Spleen (tissue), 11 donors: ENCODE measurements around the gene STEAP2. TPM values are rescaled to one million over a fixed set of nuclear protein-coding genes. Genes with fewer than 3 reads are reported as not detected.

ENCODE experiments used
- DNase-seq: peaks from one replicate; pipeline ENCODE4 v3.0.0-alpha.2; 2020
- H3K27ac ChIP-seq, 8 donors: fragments of 200-600 bp; sonication (generic) in 7 of 8; 1 replicate in 4 of 8; 2 replicates in 4 of 8; pipeline versions ENCODE4 v1.5.0 to v1.8.0; 2016 to 2021; ENCODE audit warnings: inconsistent platforms in 4 of 8, mild to moderate bottlenecking in 4 of 8, moderate library complexity in 1 of 8
- H3K27me3 ChIP-seq, 7 donors: fragments of 200-600 bp; sonication (generic) in 6 of 7; replicated peaks in 1 of 7; 1 replicate in 4 of 7; 2 replicates in 3 of 7; pipeline versions ENCODE4 v1.5.0 to v1.8.0; 2016 to 2021; ENCODE audit warnings: inconsistent platforms in 3 of 7, mild to moderate bottlenecking in 1 of 7
- H3K36me3 ChIP-seq, 6 donors: fragments of 200-600 bp; sonication (generic) in 5 of 6; 1 replicate in 4 of 6; 2 replicates in 2 of 6; pipeline versions ENCODE4 v1.5.0 to v1.8.0; 2016 to 2021; ENCODE audit warnings: inconsistent platforms in 2 of 6
- H3K4me1 ChIP-seq, 6 donors: fragments of 200-600 bp; sonication (generic) in 5 of 6; 1 replicate in 3 of 6; 2 replicates in 3 of 6; pipeline versions ENCODE4 v1.5.0 to v1.8.0; 2016 to 2021; ENCODE audit warnings: inconsistent platforms in 3 of 6
- H3K4me3 ChIP-seq, 8 donors: fragments of 200-600 bp; sonication (generic) in 7 of 8; 1 replicate in 4 of 8; 2 replicates in 4 of 8; pipeline versions ENCODE4 v1.5.0 to v1.8.0; 2016 to 2021; ENCODE audit warnings: inconsistent platforms in 4 of 8, mild to moderate bottlenecking in 4 of 8, moderate library complexity in 2 of 8
- H3K9me3 ChIP-seq, 8 donors: fragments of 200-600 bp; sonication (generic) in 7 of 8; 1 replicate in 4 of 8; 2 replicates in 4 of 8; pipeline versions ENCODE4 v1.5.0 to v1.8.0; 2016 to 2021; ENCODE audit warnings: inconsistent platforms in 4 of 8
- POLR2A ChIP-seq, 3 donors: fragments of 450-650 bp; IDR thresholded peaks; one replicate each; pipeline ENCODE4 v1.5.1; 2017; ENCODE audit warnings: antibody characterized with exemption in 3 of 3, mild to moderate bottlenecking in 1 of 3
- POLR2AphosphoS5 ChIP-seq, 3 donors: sonication (generic); formaldehyde crosslinking; IDR thresholded peaks; one replicate each; pipeline ENCODE4 v1.5.1; 2017; ENCODE audit warnings: antibody characterized with exemption in 3 of 3
- WGBS, 5 donors: extraction: QIAGEN DNeasy Blood & Tissue Kit in 3 of 5; methylation state at CpG; one replicate each; pipeline versions ENCODE4 v1.1.5 to v1.1.7; 2013 to 2018; 5-methylcytosine and 5-hydroxymethylcytosine counted together
- intact Hi-C: fragments of 100-400 bp; cut with DNase I; formaldehyde crosslinking; loops from one replicate; pipeline ENCODE4 v1.15.0; 2023; ENCODE audit warnings: low total_unique reads
- polyA plus RNA-seq, 3 donors: library from polyadenylated mRNA; stranded (reverse); fragments of 200-250 nt; gene quantifications; one replicate each; pipeline ENCODE4 v1.2.1, GENCODE V29; 2013
- total RNA-seq, 7 donors: library from RNA; depleted of rRNA in 3 of 7; stranded (reverse); fragments of >200 nt in 3 of 7; fragmentation: NEBNext Ultra II Directional in 4 of 7; extraction: Animal tissue kit (Norgen Biotek cat#: 25700) in 4 of 7; gene quantifications; one replicate each; pipeline versions ENCODE4 v1.1.0 to v1.2.1, GENCODE V29; 2016 to 2021
- TF ChIP-seq, protein P1 (sequence below), 11 experiments: fragments of 200-600 bp in 7 of 11; fragments of 450-650 bp in 4 of 11; sonication (generic) in 4 of 11; IDR thresholded peaks in 8 of 11; conservative IDR thresholded peaks in 3 of 11; 1 replicate in 7 of 11; 2 replicates in 4 of 11; pipeline versions ENCODE4 v1.4.0 to v1.8.0; 2016 to 2021; ENCODE audit warnings: antibody characterized with exemption in 11 of 11, inconsistent platforms in 4 of 11, mild to moderate bottlenecking in 1 of 11
- donor health status: healthy with polysubstance abuse.
- donor health status: DM: no; HTN: no; CAD: no; lungs with moderate emphysema.
- donor health status: DM: no; HTN: no; CAD: no.
- donor health status: Bipolar disorder and iron deficiency.
- donor health status: healthy.
- donor health status: DM: no; HTN: no; CAD: no.
- donor health status: DM: yes; HTN: yes; CAD: no.

STEAP2 gene
- total and polyA plus RNA-seq, 10 donors: 0.65 to 15.8 (median 5.5) TPM

GRCh38 chr7:90238022-90238421 lies 26.5 kb downstream of the STEAP2 start:
- WGBS, 5 donors: 93 to 98% (median 97%) methylated on average over 2 of the region's 2 CpGs
- Histone ChIP-seq H3K27me3 (no peaks in the 10 kb centered on the region), H3K4me1 (peaks cover 0 to 23% (median 3%) of the 10 kb centered on the region in 6 donors), H3K9me3 (no peaks in the 10 kb centered on the region), H3K27ac (no peak overlapping the region), H3K4me3 (no peak overlapping the region), H3K36me3 (no peaks in the 10 kb centered on the region)
- intact Hi-C loops: no loop called here
- TF ChIP-seq POLR2A (IDR thresholded peaks at IDR 0.05) (no peak), POLR2AphosphoS5 (IDR thresholded peaks at IDR 0.05) (no peak)
- TF ChIP-seq, protein P1, sequence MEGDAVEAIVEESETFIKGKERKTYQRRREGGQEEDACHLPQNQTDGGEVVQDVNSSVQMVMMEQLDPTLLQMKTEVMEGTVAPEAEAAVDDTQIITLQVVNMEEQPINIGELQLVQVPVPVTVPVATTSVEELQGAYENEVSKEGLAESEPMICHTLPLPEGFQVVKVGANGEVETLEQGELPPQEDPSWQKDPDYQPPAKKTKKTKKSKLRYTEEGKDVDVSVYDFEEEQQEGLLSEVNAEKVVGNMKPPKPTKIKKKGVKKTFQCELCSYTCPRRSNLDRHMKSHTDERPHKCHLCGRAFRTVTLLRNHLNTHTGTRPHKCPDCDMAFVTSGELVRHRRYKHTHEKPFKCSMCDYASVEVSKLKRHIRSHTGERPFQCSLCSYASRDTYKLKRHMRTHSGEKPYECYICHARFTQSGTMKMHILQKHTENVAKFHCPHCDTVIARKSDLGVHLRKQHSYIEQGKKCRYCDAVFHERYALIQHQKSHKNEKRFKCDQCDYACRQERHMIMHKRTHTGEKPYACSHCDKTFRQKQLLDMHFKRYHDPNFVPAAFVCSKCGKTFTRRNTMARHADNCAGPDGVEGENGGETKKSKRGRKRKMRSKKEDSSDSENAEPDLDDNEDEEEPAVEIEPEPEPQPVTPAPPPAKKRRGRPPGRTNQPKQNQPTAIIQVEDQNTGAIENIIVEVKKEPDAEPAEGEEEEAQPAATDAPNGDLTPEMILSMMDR (IDR thresholded peaks at IDR 0.05 in 8 of 11, conservative IDR thresholded peaks at IDR 0.05 in 3 of 11): no peak
- DNase-seq: no peak

GRCh38 chr7:90238583-90238982 lies 27.0 kb downstream of the STEAP2 start:
- Histone ChIP-seq H3K27me3 (no peaks in the 10 kb centered on the region), H3K36me3 (no peaks in the 10 kb centered on the region), H3K4me3 (no peak overlapping the region), H3K9me3 (no peaks in the 10 kb centered on the region), H3K4me1 (peaks cover 0 to 23% (median 3%) of the 10 kb centered on the region in 6 donors), H3K27ac (no peak overlapping the region)
- intact Hi-C loops: no loop called here
- 64 to 90% (median 83%) methylated on average over 1 of the region's 1 CpG for WGBS, 5 donors
- no peak for DNase-seq
- TF ChIP-seq, protein P1 (IDR thresholded peaks at IDR 0.05 in 8 of 11, conservative IDR thresholded peaks at IDR 0.05 in 3 of 11): no peak
- no peak for TF ChIP-seq POLR2AphosphoS5 (IDR thresholded peaks at IDR 0.05)
- TF ChIP-seq POLR2A (IDR thresholded peaks at IDR 0.05): no peak

- no peak for DNase-seq
- WGBS, 5 donors: 84 to 98% (median 92%) methylated on average over 3 of the region's 3 CpGs
- H3K4me1 ChIP-seq: peaks cover 0 to 23% (median 4%) of the 10 kb centered on the region in 6 donors
- no peaks in the 10 kb centered on the region for H3K36me3 ChIP-seq
- TF ChIP-seq POLR2AphosphoS5 (IDR thresholded peaks at IDR 0.05): no peak
- TF ChIP-seq, protein P1 (IDR thresholded peaks at IDR 0.05 in 8 of 11, conservative IDR thresholded peaks at IDR 0.05 in 3 of 11): no peak
- TF ChIP-seq POLR2A (IDR thresholded peaks at IDR 0.05): no peak
- no peaks in the 10 kb centered on the region for H3K9me3 ChIP-seq
- peak overlapping the region in 2 of 8 donors; percentile 27 to 36 for H3K27ac ChIP-seq
- no peak overlapping the region for H3K4me3 ChIP-seq
- intact Hi-C loops: no loop called here
- H3K27me3 ChIP-seq: peaks cover 0 to 4% (median 0%) of the 10 kb centered on the region in 7 donors
Observed at GRCh38 chr7:90239050-90239449, 27.5 kb downstream of the STEAP2 start.

DNA sequence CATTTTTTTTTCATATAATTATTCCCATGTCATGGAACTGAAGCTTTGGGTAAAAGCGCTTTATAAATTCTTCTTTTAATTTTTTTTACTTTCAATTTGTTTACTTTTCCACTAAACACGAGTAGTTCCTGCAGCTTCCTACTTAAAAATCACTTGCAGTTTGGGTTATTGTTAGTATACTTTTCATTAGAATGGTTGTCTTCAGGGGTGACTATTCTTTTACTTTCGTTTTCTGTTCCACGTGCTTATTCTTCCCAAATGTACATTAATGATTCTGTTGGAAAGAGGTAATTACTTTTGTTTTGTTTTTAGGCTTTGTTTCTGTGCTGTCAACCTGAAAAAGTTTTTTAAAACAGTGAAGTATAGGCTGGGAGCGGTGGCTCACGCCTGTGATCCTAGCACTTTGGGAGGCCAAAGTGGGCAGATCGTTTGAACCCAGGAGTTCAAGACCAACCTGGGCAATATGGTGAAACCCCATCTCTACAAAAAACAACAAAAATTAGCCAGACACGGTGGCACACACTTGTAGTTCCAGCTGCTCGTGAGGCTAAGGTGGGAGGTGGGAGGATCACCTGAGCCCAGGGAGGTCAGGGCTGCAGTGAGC lies 28.2 kb downstream of the STEAP2 start:
- intact Hi-C loops: no loop called here
- whole genome bisulfite sequencing, 5 donors: 69 to 79% (median 74%) methylated on average over 9 of the region's 9 CpGs

More for the DNA sequence above, 28.2 kb downstream of the STEAP2 start:
- H3K9me3 ChIP-seq: no peaks in the 10 kb centered on the region
- peaks cover 0 to 9% (median 0%) of the 10 kb centered on the region in 7 donors for H3K27me3 ChIP-seq
- no peak for DNase-seq
- peaks cover 0 to 30% (median 11%) of the 10 kb centered on the region in 6 donors for H3K4me1 ChIP-seq
- peak overlapping the region in 3 of 8 donors; percentile 1 to 36 (median 27) for H3K27ac ChIP-seq
- no peaks in the 10 kb centered on the region for H3K36me3 ChIP-seq
- TF ChIP-seq, protein P1 (IDR thresholded peaks at IDR 0.05 in 8 of 11, conservative IDR thresholded peaks at IDR 0.05 in 3 of 11): no peak
- TF ChIP-seq POLR2A (IDR thresholded peaks at IDR 0.05) (no peak), POLR2AphosphoS5 (IDR thresholded peaks at IDR 0.05) (no peak)
- peak overlapping the region in 1 of 8 donors; percentile 6 for H3K4me3 ChIP-seq
